HepG2 (cell line): Measurements from ENCODE around the gene CREG2. TPM values are rescaled to one million over a fixed set of nuclear protein-coding genes. Genes with fewer than 3 reads are reported as not detected.

ENCODE experiments used
- CEBPG ChIP-seq: IDR thresholded peaks from 2 replicates; pipeline ENCODE4 v1.6.1; 2016
- GATA4 ChIP-seq: sonication (generic); IDR thresholded peaks from 2 replicates; pipeline ENCODE4 v1.6.1; 2016; ENCODE audit warnings: antibody characterized with exemption, low read depth, borderline replicate concordance
- MAX ChIP-seq: IDR thresholded peaks from 2 replicates; pipeline ENCODE4 v1.6.1; 2012; ENCODE audit warnings: inconsistent platforms
- SP4 ChIP-seq: sonication (generic); formaldehyde crosslinking; IDR thresholded peaks from 2 replicates; pipeline ENCODE4 v1.8.1; 2023; ENCODE audit warnings: mild to moderate bottlenecking, missing genetic modification reagents
- ZBTB40 ChIP-seq, 2 experiments: fragments of 450-650 bp in 1 of 2; sonication (generic) in 1 of 2; formaldehyde crosslinking in 1 of 2; IDR thresholded peaks; 2 replicates each; pipeline versions ENCODE4 v1.6.1 to v1.8.0; 2016 to 2022; ENCODE audit warnings: antibody characterized with exemption in 1 of 2, mild to moderate bottlenecking in 1 of 2, missing genetic modification reagents in 1 of 2
- ZC3H13 ChIP-seq: sonication (generic); formaldehyde crosslinking; IDR thresholded peaks from 2 replicates; pipeline ENCODE4 v1.8.1; 2023; ENCODE audit warnings: mild to moderate bottlenecking, missing genetic modification reagents, moderate library complexity
- ZNF234 ChIP-seq: sonication (generic); formaldehyde crosslinking; conservative IDR thresholded peaks from 2 replicates; pipeline ENCODE4 v1.5.1; 2020; ENCODE audit warnings: mild to moderate bottlenecking, missing genetic modification reagents
- ZNF30 ChIP-seq: sonication (generic); formaldehyde crosslinking; IDR thresholded peaks from 2 replicates; pipeline ENCODE4 v1.5.0; 2020; ENCODE audit warnings: mild to moderate bottlenecking, missing genetic modification reagents
- ZNF577 ChIP-seq: sonication (generic); formaldehyde crosslinking; IDR thresholded peaks from 2 replicates; pipeline ENCODE4 v1.4.0; 2020; ENCODE audit warnings: mild to moderate bottlenecking, low read depth, missing genetic modification reagents, borderline replicate concordance
- ZNF598 ChIP-seq: sonication (generic); formaldehyde crosslinking; IDR thresholded peaks from 2 replicates; pipeline ENCODE4 v1.5.1; 2020; ENCODE audit warnings: mild to moderate bottlenecking, missing genetic modification reagents, borderline replicate concordance
- ZNF652 ChIP-seq: IDR thresholded peaks from 2 replicates; pipeline ENCODE4 v1.6.1; 2016; ENCODE audit warnings: low read depth, borderline replicate concordance
- polyA plus RNA-seq, 8 experiments: library from polyadenylated mRNA; depleted of rRNA in 3 of 8; stranded (reverse) in 7 of 8; unstranded in 1 of 8; fragments of >200 nt; fragmentation: Illumina TruSeq in 4 of 8; extraction: Trizol in 4 of 8; gene quantifications; 2 replicates each; pipeline versions ENCODE4 v1.2.1 to v1.2.3, GENCODE V29; 2011 to 2016; ENCODE audit warnings: low read depth in 4 of 8, missing spikeins in 1 of 8, mixed read lengths in 1 of 8; ENCODE audit not compliant: insufficient read depth in 1 of 8
- total RNA-seq, 5 experiments: library from RNA; depleted of rRNA; stranded (reverse); fragments of >200 nt; fragmentation: Illumina TruSeq; extraction: Trizol; gene quantifications; 2 replicates each; pipeline ENCODE4 v1.2.3, GENCODE V29; 2016; ENCODE audit warnings: low read depth in 1 of 5
- TF ChIP-seq, protein P1 (sequence below): sonication (generic); formaldehyde crosslinking; IDR thresholded peaks from 2 replicates; pipeline ENCODE4 v1.5.0; 2020; ENCODE audit warnings: missing genetic modification reagents
- TF ChIP-seq, protein P2 (sequence below): sonication (generic); formaldehyde crosslinking; IDR thresholded peaks from 2 replicates; pipeline ENCODE4 v1.4.0; 2020; ENCODE audit warnings: missing genetic modification reagents, mild to moderate bottlenecking, borderline replicate concordance
- TF ChIP-seq, protein P3 (sequence below): sonication (generic); formaldehyde crosslinking; IDR thresholded peaks from 2 replicates; pipeline ENCODE4 v1.4.0; 2020; ENCODE audit warnings: missing genetic modification reagents

The CREG2 gene
- total and polyA plus RNA-seq, 2 of the 13 experiments (the other 11 are each of a cell fraction or from before 2014, with no cell fraction given) = 0.18 to 0.26 TPM

- TF ChIP-seq ZBTB40 (IDR thresholded peaks at IDR 0.05) = no peak
- TF ChIP-seq ZBTB40 (CRISPR knock-in tag; IDR thresholded peaks at IDR 0.05) = no peak
- peak; percentile 62 for TF ChIP-seq CEBPG
- TF ChIP-seq, protein P1, sequence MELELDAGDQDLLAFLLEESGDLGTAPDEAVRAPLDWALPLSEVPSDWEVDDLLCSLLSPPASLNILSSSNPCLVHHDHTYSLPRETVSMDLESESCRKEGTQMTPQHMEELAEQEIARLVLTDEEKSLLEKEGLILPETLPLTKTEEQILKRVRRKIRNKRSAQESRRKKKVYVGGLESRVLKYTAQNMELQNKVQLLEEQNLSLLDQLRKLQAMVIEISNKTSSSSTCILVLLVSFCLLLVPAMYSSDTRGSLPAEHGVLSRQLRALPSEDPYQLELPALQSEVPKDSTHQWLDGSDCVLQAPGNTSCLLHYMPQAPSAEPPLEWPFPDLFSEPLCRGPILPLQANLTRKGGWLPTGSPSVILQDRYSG (CRISPR knock-in tag) = no peak
- no peak for TF ChIP-seq ZNF577 (CRISPR knock-in tag)
- TF ChIP-seq, protein P2, sequence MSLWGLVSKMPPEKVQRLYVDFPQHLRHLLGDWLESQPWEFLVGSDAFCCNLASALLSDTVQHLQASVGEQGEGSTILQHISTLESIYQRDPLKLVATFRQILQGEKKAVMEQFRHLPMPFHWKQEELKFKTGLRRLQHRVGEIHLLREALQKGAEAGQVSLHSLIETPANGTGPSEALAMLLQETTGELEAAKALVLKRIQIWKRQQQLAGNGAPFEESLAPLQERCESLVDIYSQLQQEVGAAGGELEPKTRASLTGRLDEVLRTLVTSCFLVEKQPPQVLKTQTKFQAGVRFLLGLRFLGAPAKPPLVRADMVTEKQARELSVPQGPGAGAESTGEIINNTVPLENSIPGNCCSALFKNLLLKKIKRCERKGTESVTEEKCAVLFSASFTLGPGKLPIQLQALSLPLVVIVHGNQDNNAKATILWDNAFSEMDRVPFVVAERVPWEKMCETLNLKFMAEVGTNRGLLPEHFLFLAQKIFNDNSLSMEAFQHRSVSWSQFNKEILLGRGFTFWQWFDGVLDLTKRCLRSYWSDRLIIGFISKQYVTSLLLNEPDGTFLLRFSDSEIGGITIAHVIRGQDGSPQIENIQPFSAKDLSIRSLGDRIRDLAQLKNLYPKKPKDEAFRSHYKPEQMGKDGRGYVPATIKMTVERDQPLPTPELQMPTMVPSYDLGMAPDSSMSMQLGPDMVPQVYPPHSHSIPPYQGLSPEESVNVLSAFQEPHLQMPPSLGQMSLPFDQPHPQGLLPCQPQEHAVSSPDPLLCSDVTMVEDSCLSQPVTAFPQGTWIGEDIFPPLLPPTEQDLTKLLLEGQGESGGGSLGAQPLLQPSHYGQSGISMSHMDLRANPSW (CRISPR knock-in tag) = no peak
- no peak for TF ChIP-seq ZNF234 (CRISPR knock-in tag)
- TF ChIP-seq ZNF30 = no peak
- TF ChIP-seq SP4 = peak; percentile 43; the same call in 1 of the 2 replicates
- no peak for TF ChIP-seq ZNF598 (CRISPR knock-in tag)
- no peak for TF ChIP-seq GATA4
- TF ChIP-seq ZC3H13 (CRISPR knock-in tag) = no peak
- no peak for TF ChIP-seq ZNF652 (CRISPR knock-in tag)
- TF ChIP-seq, protein P3, sequence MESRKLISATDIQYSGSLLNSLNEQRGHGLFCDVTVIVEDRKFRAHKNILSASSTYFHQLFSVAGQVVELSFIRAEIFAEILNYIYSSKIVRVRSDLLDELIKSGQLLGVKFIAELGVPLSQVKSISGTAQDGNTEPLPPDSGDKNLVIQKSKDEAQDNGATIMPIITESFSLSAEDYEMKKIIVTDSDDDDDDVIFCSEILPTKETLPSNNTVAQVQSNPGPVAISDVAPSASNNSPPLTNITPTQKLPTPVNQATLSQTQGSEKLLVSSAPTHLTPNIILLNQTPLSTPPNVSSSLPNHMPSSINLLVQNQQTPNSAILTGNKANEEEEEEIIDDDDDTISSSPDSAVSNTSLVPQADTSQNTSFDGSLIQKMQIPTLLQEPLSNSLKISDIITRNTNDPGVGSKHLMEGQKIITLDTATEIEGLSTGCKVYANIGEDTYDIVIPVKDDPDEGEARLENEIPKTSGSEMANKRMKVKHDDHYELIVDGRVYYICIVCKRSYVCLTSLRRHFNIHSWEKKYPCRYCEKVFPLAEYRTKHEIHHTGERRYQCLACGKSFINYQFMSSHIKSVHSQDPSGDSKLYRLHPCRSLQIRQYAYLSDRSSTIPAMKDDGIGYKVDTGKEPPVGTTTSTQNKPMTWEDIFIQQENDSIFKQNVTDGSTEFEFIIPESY (CRISPR knock-in tag) = peak; percentile 38; the same call in 1 of the 2 replicates
- TF ChIP-seq MAX = peak; percentile 90
Measured at GRCh38 chr2:101330253-101330933, 56.9 kb downstream of the CREG2 start (continued).
